Measurements from ENCODE around the gene SLC6A18. TPM values are rescaled to one million over a fixed set of nuclear protein-coding genes. Genes with fewer than 3 reads are reported as not detected.

The SLC6A18 gene
- total and polyA plus RNA-seq, 7 donors = not detected

GRCh38 chr5:1212881-1213280, 12.3 kb upstream of the SLC6A18 start:
- no peak for ATAC-seq
- H3K27me3 ChIP-seq (ENCODE audit: insufficient read depth in 3 of 3, low read length in 2 of 3) = peaks cover 0 to 26% (median 5%) of the 10 kb centered on the region in 3 donors
- intact Hi-C loops (cut with DNase I) = no loop called here

GRCh38 chr5:1213508-1214162, 11.5 kb upstream of the SLC6A18 start:
- H3K4me3 ChIP-seq = no peak overlapping the region
- no peaks in the 10 kb centered on the region for H3K9me3 ChIP-seq
- H3K27ac ChIP-seq = no peak overlapping the region
- no peak for TF ChIP-seq CTCF (IDR thresholded peaks at IDR 0.05)
- H3K4me1 ChIP-seq = no peaks in the 10 kb centered on the region
- peak; percentile 5 to 27 for DNase-seq
- intact Hi-C loops (cut with DNase I) = no loop called here
- H3K27me3 ChIP-seq (ENCODE audit: insufficient read depth in 3 of 3, low read length in 2 of 3) = peaks cover 0 to 18% (median 4%) of the 10 kb centered on the region in 3 donors
- ATAC-seq = no peak
- WGBS, 3 donors = 83 to 86% (median 85%) methylated on average over 23 to 25 of the region's 25 CpGs
- no peaks in the 10 kb centered on the region for H3K36me3 ChIP-seq (ENCODE audit: insufficient read depth in 1 of 2, low read depth in 1 of 2)

More at GRCh38 chr5:1212881-1213280, 12.3 kb upstream of the SLC6A18 start:
- Histone ChIP-seq H3K36me3 (ENCODE audit: insufficient read depth in 1 of 2, low read depth in 1 of 2) (no peaks in the 10 kb centered on the region), H3K9me3 (no peaks in the 10 kb centered on the region), H3K4me1 (no peaks in the 10 kb centered on the region), H3K4me3 (no peak overlapping the region), H3K27ac (no peak overlapping the region)
- TF ChIP-seq CTCF (IDR thresholded peaks at IDR 0.05) = no peak
- 86 to 94% (median 87%) methylated on average over 16 to 18 of the region's 18 CpGs for WGBS, 3 donors
- DNase-seq = peak; percentile 11 to 50

GRCh38 chr5:1214163-1214935, 10.8 kb upstream of the SLC6A18 start:
- intact Hi-C loops (cut with DNase I) = no loop called here
- Histone ChIP-seq H3K4me3 (no peak overlapping the region), H3K36me3 (ENCODE audit: insufficient read depth in 1 of 2, low read depth in 1 of 2) (no peaks in the 10 kb centered on the region), H3K27ac (no peak overlapping the region), H3K4me1 (no peaks in the 10 kb centered on the region), H3K9me3 (no peaks in the 10 kb centered on the region), H3K27me3 (ENCODE audit: insufficient read depth in 3 of 3, low read length in 2 of 3) (peaks cover 0 to 14% (median 4%) of the 10 kb centered on the region in 3 donors)
- TF ChIP-seq CTCF (IDR thresholded peaks at IDR 0.05) = no peak
- DNase-seq = peak; percentile 8 to 41
- ATAC-seq = no peak
- WGBS, 3 donors = 68 to 76% (median 72%) methylated on average over 19 to 22 of the region's 22 CpGs

GRCh38 chr5:1214936-1215220, 10.3 kb upstream of the SLC6A18 start:
- TF ChIP-seq CTCF (IDR thresholded peaks at IDR 0.05) = no peak

More at GRCh38 chr5:1214936-1215220, 10.3 kb upstream of the SLC6A18 start:
- Histone ChIP-seq H3K36me3 (ENCODE audit: insufficient read depth in 1 of 2, low read depth in 1 of 2) (no peaks in the 10 kb centered on the region), H3K4me1 (no peaks in the 10 kb centered on the region), H3K27me3 (ENCODE audit: insufficient read depth in 3 of 3, low read length in 2 of 3) (peaks cover 0 to 13% (median 4%) of the 10 kb centered on the region in 3 donors), H3K4me3 (no peak overlapping the region), H3K9me3 (no peaks in the 10 kb centered on the region), H3K27ac (no peak overlapping the region)
- intact Hi-C loops (cut with DNase I) = no loop called here
- DNase-seq (no peak), ATAC-seq (no peak)
- WGBS, 3 donors = 50 to 80% (median 64%) methylated on average over 2 of the region's 2 CpGs
